ENCODE results near the gene WSCD2. TPM values are rescaled to one million over a fixed set of nuclear protein-coding genes. Genes with fewer than 3 reads are reported as not detected.

The WSCD2 gene
- total RNA-seq, 2 experiments from 2014 or later, result not detected

DNA sequence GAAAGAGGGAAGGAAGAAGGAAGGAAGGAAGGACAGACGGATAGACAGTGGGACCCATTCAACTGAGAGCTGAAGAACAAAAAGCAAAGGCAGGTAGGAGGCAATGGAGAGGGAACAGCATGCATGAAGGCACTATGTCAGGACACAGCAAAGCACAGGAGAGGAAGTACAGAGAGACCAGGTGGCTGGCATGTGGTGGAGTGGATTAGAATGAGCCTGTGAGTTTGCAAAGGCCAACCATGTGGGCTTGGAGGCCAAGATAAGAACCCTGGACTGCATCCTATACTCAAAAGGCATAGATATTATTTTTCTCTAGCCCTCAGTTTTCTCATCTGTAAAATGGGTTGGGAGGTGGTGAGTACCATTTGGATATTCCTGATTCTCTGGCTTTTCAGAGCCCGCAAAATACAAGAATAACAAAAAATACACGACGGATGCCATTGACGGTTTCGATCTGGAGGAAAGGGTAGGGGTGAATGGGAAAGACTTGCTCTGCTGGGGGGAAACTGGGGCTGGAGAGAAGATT, 102.9 kb downstream of the WSCD2 start:
- no peak overlapping the region for H3K4me3 ChIP-seq (ENCODE audit: low read depth, low read length, poor library complexity, severe bottlenecking)
- H2AFZ ChIP-seq (ENCODE audit: low read length), result no peak overlapping the region
- BruUV-seq (replicated peaks), result no TSS peak
- TF ChIP-seq EZH2phosphoT487 (IDR thresholded peaks at IDR 0.05; ENCODE audit: borderline replicate concordance, low read depth, low read length), result no peak
- TF ChIP-seq, protein P1, sequence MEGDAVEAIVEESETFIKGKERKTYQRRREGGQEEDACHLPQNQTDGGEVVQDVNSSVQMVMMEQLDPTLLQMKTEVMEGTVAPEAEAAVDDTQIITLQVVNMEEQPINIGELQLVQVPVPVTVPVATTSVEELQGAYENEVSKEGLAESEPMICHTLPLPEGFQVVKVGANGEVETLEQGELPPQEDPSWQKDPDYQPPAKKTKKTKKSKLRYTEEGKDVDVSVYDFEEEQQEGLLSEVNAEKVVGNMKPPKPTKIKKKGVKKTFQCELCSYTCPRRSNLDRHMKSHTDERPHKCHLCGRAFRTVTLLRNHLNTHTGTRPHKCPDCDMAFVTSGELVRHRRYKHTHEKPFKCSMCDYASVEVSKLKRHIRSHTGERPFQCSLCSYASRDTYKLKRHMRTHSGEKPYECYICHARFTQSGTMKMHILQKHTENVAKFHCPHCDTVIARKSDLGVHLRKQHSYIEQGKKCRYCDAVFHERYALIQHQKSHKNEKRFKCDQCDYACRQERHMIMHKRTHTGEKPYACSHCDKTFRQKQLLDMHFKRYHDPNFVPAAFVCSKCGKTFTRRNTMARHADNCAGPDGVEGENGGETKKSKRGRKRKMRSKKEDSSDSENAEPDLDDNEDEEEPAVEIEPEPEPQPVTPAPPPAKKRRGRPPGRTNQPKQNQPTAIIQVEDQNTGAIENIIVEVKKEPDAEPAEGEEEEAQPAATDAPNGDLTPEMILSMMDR (conservative IDR thresholded peaks at IDR 0.05; ENCODE audit: low read length), result no peak
- ChIA-PET POLR2A (no interaction called here), CTCF (ENCODE audit: unreplicated experiment) (no interaction called here)
- no peak for DNase-seq (ENCODE audit: low spot score)
- H3K9me3 ChIP-seq (ENCODE audit: low read length), result no peaks in the 10 kb centered on the region
- no peak overlapping the region for H3K27ac ChIP-seq (ENCODE audit: low read depth, low read length, poor library complexity, severe bottlenecking)
- H3K36me3 ChIP-seq (ENCODE audit: insufficient read depth, low read length), result no peaks in the 10 kb centered on the region
- no peaks in the 10 kb centered on the region for H4K20me1 ChIP-seq (ENCODE audit: insufficient read depth, low read length)
- no peaks in the 10 kb centered on the region for H3K9me2 ChIP-seq (ENCODE audit: insufficient read depth, low read length)
- no peaks in the 10 kb centered on the region for H3K4me1 ChIP-seq (ENCODE audit: insufficient read depth, low read length, poor library complexity, severe bottlenecking)
- no peak overlapping the region for H3K4me2 ChIP-seq (ENCODE audit: low read length)
- intact Hi-C loops (cut with micrococcal nuclease; ENCODE audit: unreplicated experiment), result no loop called here
- no peaks in the 10 kb centered on the region for H3K79me2 ChIP-seq (ENCODE audit: insufficient read depth, low read depth, low read length)

DNA sequence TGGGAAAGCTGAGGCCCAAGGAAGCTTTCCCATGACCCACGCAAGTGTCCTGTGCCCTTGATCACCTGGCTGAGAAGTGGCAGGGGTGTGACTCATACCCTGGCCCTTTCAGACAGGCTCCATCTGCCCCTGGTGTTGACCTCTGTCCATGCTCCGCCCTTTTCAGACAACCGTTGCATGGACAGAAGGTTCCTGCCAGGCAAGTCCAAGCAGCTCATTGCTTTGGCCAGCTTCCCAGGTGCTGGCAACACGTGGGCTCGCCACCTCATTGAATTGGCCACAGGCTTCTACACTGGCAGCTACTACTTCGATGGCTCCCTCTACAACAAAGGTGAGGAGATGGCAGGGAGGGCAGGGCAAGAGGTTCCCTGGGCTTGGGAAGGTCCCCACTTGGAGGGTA, 103.5 kb downstream of the WSCD2 start:
- H3K9me3 ChIP-seq (ENCODE audit: low read length), result no peaks in the 10 kb centered on the region
- no TSS peak for BruUV-seq (replicated peaks)
- no peak for DNase-seq (ENCODE audit: low spot score)
- H2AFZ ChIP-seq (ENCODE audit: low read length), result no peak overlapping the region
- no peak overlapping the region for H3K4me3 ChIP-seq (ENCODE audit: low read depth, low read length, poor library complexity, severe bottlenecking)
- no peaks in the 10 kb centered on the region for H3K9me2 ChIP-seq (ENCODE audit: insufficient read depth, low read length)
- H4K20me1 ChIP-seq (ENCODE audit: insufficient read depth, low read length), result no peaks in the 10 kb centered on the region
- H3K27ac ChIP-seq (ENCODE audit: low read depth, low read length, poor library complexity, severe bottlenecking), result no peak overlapping the region
- TF ChIP-seq, protein P1 (conservative IDR thresholded peaks at IDR 0.05; ENCODE audit: low read length), result no peak
- no peak for TF ChIP-seq EZH2phosphoT487 (IDR thresholded peaks at IDR 0.05; ENCODE audit: borderline replicate concordance, low read depth, low read length)
- no peaks in the 10 kb centered on the region for H3K4me1 ChIP-seq (ENCODE audit: insufficient read depth, low read length, poor library complexity, severe bottlenecking)
- ChIA-PET CTCF (ENCODE audit: unreplicated experiment) (no interaction called here), POLR2A (no interaction called here)
- intact Hi-C loops (cut with micrococcal nuclease; ENCODE audit: unreplicated experiment), result no loop called here
- H3K79me2 ChIP-seq (ENCODE audit: insufficient read depth, low read depth, low read length), result no peaks in the 10 kb centered on the region
- H3K4me2 ChIP-seq (ENCODE audit: low read length), result no peak overlapping the region
- no peaks in the 10 kb centered on the region for H3K36me3 ChIP-seq (ENCODE audit: insufficient read depth, low read length)

DNA sequence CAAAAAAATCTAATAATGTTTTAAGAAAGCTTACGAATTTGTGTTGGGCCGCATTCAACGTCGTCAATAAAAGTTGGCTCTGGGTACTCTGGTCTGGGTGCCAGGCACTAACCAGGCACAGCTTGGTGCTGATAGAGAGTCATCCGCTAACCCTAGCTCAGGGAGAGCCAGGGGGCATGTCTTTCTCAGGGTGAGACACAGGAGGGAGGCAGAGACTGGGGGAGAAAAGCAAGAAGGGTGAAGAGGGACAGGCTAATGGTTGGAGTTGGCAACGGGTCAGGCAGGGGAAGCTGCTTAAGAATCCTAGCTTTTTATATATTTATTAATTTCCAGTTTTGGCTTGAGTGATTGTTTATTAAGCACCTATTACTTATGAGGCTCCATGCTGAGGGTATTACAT, 105.1 kb downstream of the WSCD2 start:
- no peaks in the 10 kb centered on the region for H3K4me1 ChIP-seq (ENCODE audit: insufficient read depth, low read length, poor library complexity, severe bottlenecking)
- H4K20me1 ChIP-seq (ENCODE audit: insufficient read depth, low read length), result no peaks in the 10 kb centered on the region
- no peak for DNase-seq (ENCODE audit: low spot score)
- H3K79me2 ChIP-seq (ENCODE audit: insufficient read depth, low read depth, low read length), result no peaks in the 10 kb centered on the region
- H3K4me2 ChIP-seq (ENCODE audit: low read length), result no peak overlapping the region
- CTCF ChIA-PET (ENCODE audit: unreplicated experiment), result no interaction called here
- POLR2A ChIA-PET, result no interaction called here
- no peaks in the 10 kb centered on the region for H3K36me3 ChIP-seq (ENCODE audit: insufficient read depth, low read length)
- no peaks in the 10 kb centered on the region for H3K9me2 ChIP-seq (ENCODE audit: insufficient read depth, low read length)
- no TSS peak for BruUV-seq (replicated peaks)
- intact Hi-C loops (cut with micrococcal nuclease; ENCODE audit: unreplicated experiment), result no loop called here
- H3K27ac ChIP-seq (ENCODE audit: low read depth, low read length, poor library complexity, severe bottlenecking), result no peak overlapping the region
- H2AFZ ChIP-seq (ENCODE audit: low read length), result no peak overlapping the region
- no peak for TF ChIP-seq EZH2phosphoT487 (IDR thresholded peaks at IDR 0.05; ENCODE audit: borderline replicate concordance, low read depth, low read length)
- TF ChIP-seq, protein P1 (conservative IDR thresholded peaks at IDR 0.05; ENCODE audit: low read length), result no peak
- no peak overlapping the region for H3K4me3 ChIP-seq (ENCODE audit: low read depth, low read length, poor library complexity, severe bottlenecking)
- no peaks in the 10 kb centered on the region for H3K9me3 ChIP-seq (ENCODE audit: low read length)
